ENCODE measurements around the gene MRPS23.

The MRPS23 gene

GRCh38 chr17:57849874-57850754 is at the start of gene MRPS23 (continued):
- TF ChIP-seq ZSCAN18 (tag by site-specific recombination; IDR thresholded peaks at IDR 0.05) (0 out of 2 replicates have a peak, but pooled peaks have one; percentile 75), ZNF549 (tag by site-specific recombination; IDR thresholded peaks at IDR 0.05) (no peak), GFI1B (tag by site-specific recombination; IDR thresholded peaks at IDR 0.05) (0 out of 2 replicates have a peak, but pooled peaks have one; percentile 29), ZNF148 (tag by site-specific recombination; IDR thresholded peaks at IDR 0.05; ENCODE audit: borderline replicate concordance) (no peak), FEZF1 (tag by site-specific recombination; IDR thresholded peaks at IDR 0.05) (0 out of 2 replicates have a peak, but pooled peaks have one; percentile 21), PRDM4 (tag by site-specific recombination; IDR thresholded peaks at IDR 0.05) (peak; percentile 37; the same call in 1 of the 2 replicates), ZNF768 (tag by site-specific recombination; IDR thresholded peaks at IDR 0.05) (no peak), RBAK (tag by site-specific recombination; IDR thresholded peaks at IDR 0.05) (no peak), ZBTB6 (tag by site-specific recombination; IDR thresholded peaks at IDR 0.05) (peak; percentile 93), ZNF837 (tag by site-specific recombination; IDR thresholded peaks at IDR 0.05) (no peak), ZBTB1 (tag by site-specific recombination; IDR thresholded peaks at IDR 0.05) (peak; percentile 62; the same call in 1 of the 2 replicates), ZFP37 (tag by site-specific recombination; IDR thresholded peaks at IDR 0.05) (peak; percentile 77; the same call in 1 of the 2 replicates), ZNF302 (tag by site-specific recombination; IDR thresholded peaks at IDR 0.05; ENCODE audit: low read depth) (no peak), GLI4 (tag by site-specific recombination; IDR thresholded peaks at IDR 0.05) (no peak), SETDB1 (IDR thresholded peaks at IDR 0.05; ENCODE audit: insufficient read length, low read length) (peak; percentile 63), ZNF37A (tag by site-specific recombination; IDR thresholded peaks at IDR 0.05) (no peak), KLF8 (tag by site-specific recombination; IDR thresholded peaks at IDR 0.05) (peak; percentile 91), ZNF449 (tag by site-specific recombination; IDR thresholded peaks at IDR 0.05) (peak; percentile 93), BCL6B (tag by site-specific recombination; IDR thresholded peaks at IDR 0.05) (no peak), ZNF416 (tag by site-specific recombination; IDR thresholded peaks at IDR 0.05) (no peak), ZNF629 (tag by site-specific recombination; IDR thresholded peaks at IDR 0.05) (peak; percentile 92), ZNF596 (tag by site-specific recombination; IDR thresholded peaks at IDR 0.05) (no peak), ZSCAN4 (tag by site-specific recombination; IDR thresholded peaks at IDR 0.05) (peak; percentile 47), ZNF561 (tag by site-specific recombination; IDR thresholded peaks at IDR 0.05; ENCODE audit: borderline replicate concordance) (peak; percentile 98), ZNF747 (tag by site-specific recombination; IDR thresholded peaks at IDR 0.05) (no peak), ZNF274 (IDR thresholded peaks at IDR 0.05; ENCODE audit: low read length) (no peak), ZNF274 (tag by site-specific recombination; IDR thresholded peaks at IDR 0.05; ENCODE audit: borderline replicate concordance) (no peak), ZNF335 (tag by site-specific recombination; conservative IDR thresholded peaks at IDR 0.05) (peak; percentile 87)
